GM12878 (cell line): Measurements from ENCODE around the gene DOCK2. TPM values are rescaled to one million over a fixed set of nuclear protein-coding genes. Genes with fewer than 3 reads are reported as not detected.

Experiments
- ATAC-seq: fragments of 200-7000 bp; cut with Tn5 transposase; 3 replicates; pipeline ENCODE4 v1.9.1; 2020; ENCODE audit warnings: mild to moderate bottlenecking, moderate library complexity
- BruUV-seq: library from RNA; stranded (reverse); fragments of 400-500 nt; replicated peaks from 2 replicates; lab custom pipeline; 2021; lab: Mats Ljungman, UMichigan
- CTCF ChIA-PET: fragments of 300-600 bp; sonication (Branson Sonifier 250); formaldehyde crosslinking; extraction: SDS; loops from one replicate; lab custom pipeline; 2021; ENCODE audit warnings: inconsistent platforms; lab: Yijun Ruan, JAX
- POLR2A ChIA-PET: fragments of 350-600 bp; formaldehyde crosslinking; extraction: SDS; loops from one replicate; lab custom pipeline; 2021; ENCODE audit warnings: inconsistent platforms; lab: Charles Lee
- RAD21 ChIA-PET: fragments of 300-600 bp; sonication (Branson Sonifier 250); formaldehyde crosslinking; loops from one replicate; lab custom pipeline; 2023; ENCODE audit warnings: antibody characterized with exemption; ENCODE audit not compliant: unreplicated experiment; lab: Charles Lee
- SMC1A ChIA-PET: fragments of 300-600 bp; sonication (Branson Sonifier 250); formaldehyde crosslinking; loops from one replicate; lab custom pipeline; 2023; ENCODE audit not compliant: unreplicated experiment, uncharacterized antibody; lab: Charles Lee
- DNase-seq: peaks from one replicate; pipeline ENCODE4 v3.0.0-alpha.2; 2011; ENCODE audit warnings: low read depth, low spot score
- FAIRE-seq: peaks from 3 replicates; lab custom pipeline; 2011; peaks lifted over from hg19 to GRCh38; lab: Jason Lieb, UNC
- H2AFZ ChIP-seq: 2 replicates; pipeline ENCODE4 v1.6.0; 2011; ENCODE audit warnings: low read depth, low read length, control low read depth; ENCODE audit not compliant: control insufficient read depth
- H3K27ac ChIP-seq: 2 replicates; pipeline ENCODE4 v1.5.1; 2011; ENCODE audit warnings: control low read depth; ENCODE audit not compliant: control insufficient read depth, insufficient read depth
- H3K27me3 ChIP-seq, 2 experiments: replicated peaks in 1 of 2; 2 replicates each; pipeline versions ENCODE4 v1.6.0 to v1.6.1; 2011; ENCODE audit warnings: low read length in 1 of 2; ENCODE audit not compliant: control insufficient read depth in 2 of 2, insufficient read depth in 2 of 2
- H3K36me3 ChIP-seq, 2 experiments: 2 replicates each; pipeline ENCODE4 v1.5.1; 2011; ENCODE audit warnings: low read length in 1 of 2; ENCODE audit not compliant: control insufficient read depth in 2 of 2, insufficient read depth in 2 of 2
- H3K4me1 ChIP-seq: 2 replicates; pipeline ENCODE4 v1.6.1; 2011; ENCODE audit warnings: mild to moderate bottlenecking, low read length, moderate library complexity, mixed read lengths; ENCODE audit not compliant: control insufficient read depth, insufficient read depth
- H3K4me2 ChIP-seq: 2 replicates; pipeline ENCODE4 v1.6.0; 2011; ENCODE audit warnings: control low read depth; ENCODE audit not compliant: control insufficient read depth, insufficient read depth
- H3K4me3 ChIP-seq: fragments of 200-600 bp; sonication (generic); 2 replicates; pipeline ENCODE4 v1.5.1; 2016
- H3K79me2 ChIP-seq: 2 replicates; pipeline ENCODE4 v1.6.0; 2011; ENCODE audit warnings: low read length; ENCODE audit not compliant: control insufficient read depth, insufficient read depth
- H3K9ac ChIP-seq: 2 replicates; pipeline ENCODE4 v1.8.0; 2011; ENCODE audit warnings: low read length, control low read depth, mixed read lengths; ENCODE audit not compliant: control insufficient read depth, insufficient read depth
- H3K9me3 ChIP-seq: replicated peaks from 3 replicates; pipeline ENCODE4 v1.5.1; 2011; ENCODE audit warnings: mild to moderate bottlenecking, low read length; ENCODE audit not compliant: control insufficient read depth, insufficient read depth
- H4K20me1 ChIP-seq: 2 replicates; pipeline ENCODE4 v1.6.0; 2011; ENCODE audit not compliant: control insufficient read depth, insufficient read depth
- BACH1 ChIP-seq: fragments of 450-650 bp; IDR thresholded peaks from 2 replicates; pipeline ENCODE4 v1.6.1; 2017; ENCODE audit warnings: mild to moderate bottlenecking, borderline replicate concordance
- CHD4 ChIP-seq: fragments of 200-600 bp; sonication (generic); IDR thresholded peaks from 2 replicates; pipeline ENCODE4 v1.6.1; 2016; ENCODE audit warnings: mild to moderate bottlenecking
- CREB1 ChIP-seq: IDR thresholded peaks from 2 replicates; pipeline ENCODE4 v1.6.1; 2012; ENCODE audit warnings: low read depth, mild to moderate bottlenecking, inconsistent platforms
- PAX5 ChIP-seq: IDR thresholded peaks from 2 replicates; pipeline ENCODE4 v1.6.1; 2011; ENCODE audit warnings: low read depth, low read length, borderline replicate concordance
- RAD51 ChIP-seq: fragments of 450-650 bp; IDR thresholded peaks from 2 replicates; pipeline ENCODE4 v1.6.1; 2016; ENCODE audit warnings: moderate library complexity, mild to moderate bottlenecking, inconsistent platforms
- RFX5 ChIP-seq: IDR thresholded peaks from 2 replicates; pipeline ENCODE4 v1.6.1; 2011; ENCODE audit warnings: low read depth, low read length, improper control_type of control experiment
- SMC3 ChIP-seq: IDR thresholded peaks from 2 replicates; pipeline ENCODE4 v1.6.1; 2011; ENCODE audit warnings: low read length, improper control_type of control experiment, borderline replicate concordance
- SREBF2 ChIP-seq: IDR thresholded peaks from 2 replicates; pipeline ENCODE4 v1.6.1; 2012; ENCODE audit warnings: mild to moderate bottlenecking, low read length
- STAT1 ChIP-seq: fragments of 450-650 bp; conservative IDR thresholded peaks from 2 replicates; pipeline ENCODE4 v1.6.1; 2014; ENCODE audit warnings: antibody characterized with exemption, mild to moderate bottlenecking
- TAF1 ChIP-seq: IDR thresholded peaks from 2 replicates; pipeline ENCODE4 v1.6.1; 2011; ENCODE audit warnings: mild to moderate bottlenecking, low read depth, low read length, borderline replicate concordance
- YBX1 ChIP-seq: fragments of 450-650 bp; IDR thresholded peaks from 2 replicates; pipeline ENCODE4 v1.6.1; 2016; ENCODE audit warnings: antibody characterized with exemption
- ZNF24 ChIP-seq: fragments of 450-650 bp; IDR thresholded peaks from 2 replicates; pipeline ENCODE4 v1.6.1; 2017; ENCODE audit warnings: antibody characterized with exemption, mild to moderate bottlenecking
- WGBS: methylation state at CpG from one replicate; pipeline ENCODE4 v1.1.6; 2016; ENCODE audit warnings: low lambda C conversion rate; ENCODE audit not compliant: insufficient replicate concordance, insufficient coverage; ENCODE audit errors: missing lambda C conversion rate; 5-methylcytosine and 5-hydroxymethylcytosine counted together
- in situ Hi-C: fragments of 300-500 bp; cut with MboI; formaldehyde crosslinking; loops from 9 replicates; pipeline ENCODE4 v1.14.3; 2018; ENCODE audit warnings: mixed read lengths
- intact Hi-C: fragments of 100-400 bp; cut with micrococcal nuclease; formaldehyde crosslinking; loops from one replicate; pipeline ENCODE4 v1.14.2; 2022; ENCODE audit not compliant: unreplicated experiment
- polyA plus RNA-seq, 11 experiments: library from polyadenylated mRNA; depleted of rRNA in 4 of 11; unstranded in 6 of 11; stranded (reverse) in 5 of 11; fragments of >200 nt; fragmentation: Nextera tagmentation in 4 of 11; fragmentation: Illumina TruSeq in 1 of 11; extraction: Ambion mirVana in 4 of 11; extraction: Trizol in 1 of 11; gene quantifications; 1 replicate in 1 of 11; 2 replicates in 10 of 11; pipeline versions ENCODE4 v1.2.1 to v1.2.3, GENCODE V29; 2011 to 2016; ENCODE audit warnings: inconsistent platforms in 2 of 11, missing spikeins in 2 of 11, low read depth in 1 of 11
- total RNA-seq, 4 experiments: library from RNA; depleted of rRNA in 3 of 4; stranded (reverse); fragments of >200 nt in 3 of 4; fragmentation: Illumina TruSeq in 1 of 4; extraction: Trizol in 1 of 4; gene quantifications; 2 replicates each; pipeline versions ENCODE4 v1.2.1 to v1.2.3, GENCODE V29; 2013 to 2021
- TF ChIP-seq, protein P1 (sequence below): IDR thresholded peaks from 2 replicates; pipeline ENCODE4 v1.6.1; 2011; ENCODE audit warnings: low read depth, low read length, improper control_type of control experiment, borderline replicate concordance
- TF ChIP-seq, protein P2 (sequence below): fragments of 450-650 bp; IDR thresholded peaks from 2 replicates; pipeline ENCODE4 v1.6.1; 2017; ENCODE audit warnings: mild to moderate bottlenecking
- TF ChIP-seq, protein P3 (sequence below): IDR thresholded peaks from 2 replicates; pipeline ENCODE4 v1.6.1; 2011; ENCODE audit warnings: borderline replicate concordance, low read depth, mild to moderate bottlenecking, moderate library complexity, low read length; ENCODE audit not compliant: insufficient read depth, poor library complexity, severe bottlenecking
- TF ChIP-seq, protein P4 (sequence below): fragments of 450-650 bp; IDR thresholded peaks from 2 replicates; pipeline ENCODE4 v1.6.1; 2018; ENCODE audit warnings: mild to moderate bottlenecking, low read depth, moderate library complexity; ENCODE audit not compliant: partially characterized antibody
- TF ChIP-seq, protein P5 (sequence below): IDR thresholded peaks from 2 replicates; pipeline ENCODE4 v1.6.1; 2011; ENCODE audit warnings: borderline replicate concordance, low read depth, mild to moderate bottlenecking, moderate library complexity, mixed read lengths, low read length; ENCODE audit not compliant: insufficient read depth; ENCODE audit errors: extremely low read length

DOCK2 gene
- total and polyA plus RNA-seq, 10 of the 15 experiments (the other 5 are each of a cell fraction or from before 2014, with no cell fraction given): 34.2 to 192 (median 118) TPM

DNA sequence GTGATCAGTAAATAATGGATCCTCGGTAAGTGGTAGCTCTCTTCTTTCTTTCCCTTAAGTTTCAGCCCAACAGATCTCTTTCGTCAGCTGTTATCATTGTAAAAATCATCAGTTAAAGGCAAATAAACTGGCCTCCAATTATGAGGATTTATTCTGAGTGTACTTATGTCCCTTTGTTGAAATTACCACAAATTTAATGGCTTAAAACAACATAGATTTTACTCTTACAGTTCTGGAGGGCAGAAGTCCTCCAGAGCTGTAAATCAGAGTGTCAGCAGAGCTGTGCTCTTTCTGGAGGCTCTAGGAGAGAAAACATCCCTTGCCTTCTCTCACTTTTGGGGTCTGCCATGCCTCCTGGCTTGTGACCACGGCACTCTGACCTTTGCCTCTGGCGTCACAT is 238.7 kb downstream of the DOCK2 start (continued):
- TF ChIP-seq SMC3 (no peak), SREBF2 (no peak), STAT1 (no peak), ZNF24 (no peak)
- TF ChIP-seq, protein P1, sequence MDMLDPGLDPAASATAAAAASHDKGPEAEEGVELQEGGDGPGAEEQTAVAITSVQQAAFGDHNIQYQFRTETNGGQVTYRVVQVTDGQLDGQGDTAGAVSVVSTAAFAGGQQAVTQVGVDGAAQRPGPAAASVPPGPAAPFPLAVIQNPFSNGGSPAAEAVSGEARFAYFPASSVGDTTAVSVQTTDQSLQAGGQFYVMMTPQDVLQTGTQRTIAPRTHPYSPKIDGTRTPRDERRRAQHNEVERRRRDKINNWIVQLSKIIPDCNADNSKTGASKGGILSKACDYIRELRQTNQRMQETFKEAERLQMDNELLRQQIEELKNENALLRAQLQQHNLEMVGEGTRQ: no peak
- TF ChIP-seq, protein P2, sequence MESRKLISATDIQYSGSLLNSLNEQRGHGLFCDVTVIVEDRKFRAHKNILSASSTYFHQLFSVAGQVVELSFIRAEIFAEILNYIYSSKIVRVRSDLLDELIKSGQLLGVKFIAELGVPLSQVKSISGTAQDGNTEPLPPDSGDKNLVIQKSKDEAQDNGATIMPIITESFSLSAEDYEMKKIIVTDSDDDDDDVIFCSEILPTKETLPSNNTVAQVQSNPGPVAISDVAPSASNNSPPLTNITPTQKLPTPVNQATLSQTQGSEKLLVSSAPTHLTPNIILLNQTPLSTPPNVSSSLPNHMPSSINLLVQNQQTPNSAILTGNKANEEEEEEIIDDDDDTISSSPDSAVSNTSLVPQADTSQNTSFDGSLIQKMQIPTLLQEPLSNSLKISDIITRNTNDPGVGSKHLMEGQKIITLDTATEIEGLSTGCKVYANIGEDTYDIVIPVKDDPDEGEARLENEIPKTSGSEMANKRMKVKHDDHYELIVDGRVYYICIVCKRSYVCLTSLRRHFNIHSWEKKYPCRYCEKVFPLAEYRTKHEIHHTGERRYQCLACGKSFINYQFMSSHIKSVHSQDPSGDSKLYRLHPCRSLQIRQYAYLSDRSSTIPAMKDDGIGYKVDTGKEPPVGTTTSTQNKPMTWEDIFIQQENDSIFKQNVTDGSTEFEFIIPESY: no peak
- TF ChIP-seq, protein P3, sequence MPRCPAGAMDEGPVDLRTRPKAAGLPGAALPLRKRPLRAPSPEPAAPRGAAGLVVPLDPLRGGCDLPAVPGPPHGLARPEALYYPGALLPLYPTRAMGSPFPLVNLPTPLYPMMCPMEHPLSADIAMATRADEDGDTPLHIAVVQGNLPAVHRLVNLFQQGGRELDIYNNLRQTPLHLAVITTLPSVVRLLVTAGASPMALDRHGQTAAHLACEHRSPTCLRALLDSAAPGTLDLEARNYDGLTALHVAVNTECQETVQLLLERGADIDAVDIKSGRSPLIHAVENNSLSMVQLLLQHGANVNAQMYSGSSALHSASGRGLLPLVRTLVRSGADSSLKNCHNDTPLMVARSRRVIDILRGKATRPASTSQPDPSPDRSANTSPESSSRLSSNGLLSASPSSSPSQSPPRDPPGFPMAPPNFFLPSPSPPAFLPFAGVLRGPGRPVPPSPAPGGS: no peak

DNA sequence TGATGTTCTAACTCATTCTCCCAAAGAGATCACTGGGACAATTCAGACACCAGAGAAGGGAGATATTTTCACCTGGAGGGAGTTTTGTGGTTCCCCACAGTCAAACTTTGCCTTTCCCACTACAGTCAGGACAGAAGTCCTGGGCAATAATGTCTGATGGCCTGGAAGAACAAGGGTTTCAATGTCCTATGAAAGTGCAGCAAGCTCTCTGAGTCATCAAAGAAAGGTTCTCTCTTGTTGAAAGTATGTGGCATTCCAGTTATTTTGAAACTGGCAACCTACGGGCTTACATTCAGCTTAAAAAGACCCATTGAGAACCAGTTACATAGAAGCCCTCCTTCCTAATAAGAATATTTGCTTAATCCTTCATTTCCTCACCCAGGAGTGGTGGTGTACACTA is 239.3 kb downstream of the DOCK2 start:
- BruUV-seq: no TSS peak
- Histone ChIP-seq H3K27ac (no peak overlapping the region), H2AFZ (no peak overlapping the region), H3K9me3 (no peaks in the 10 kb centered on the region), H3K4me2 (no peak overlapping the region), H3K4me1 (no peaks in the 10 kb centered on the region), H4K20me1 (no peaks in the 10 kb centered on the region), H3K36me3 (peaks cover 3 to 5% of the 10 kb centered on the region in 2 experiments), H3K79me2 (no peaks in the 10 kb centered on the region; the same call in 1 of the 2 replicates), H3K27me3 (no peaks in the 10 kb centered on the region), H3K9ac (no peak overlapping the region), H3K4me3 (no peak overlapping the region)
- CTCF ChIA-PET: no interaction called here
- FAIRE-seq (no peak), DNase-seq (no peak), ATAC-seq (no peak)
- in situ Hi-C loops (no loop called here), intact Hi-C loops (no loop called here)
- SMC1A ChIA-PET: interaction anchor here (0.5 to 1.7 kb wide), 2 partner anchors 71 to 156 kb away, joined by 3 to 8 read pairs; no protein-coding TSS in a partner anchor
- WGBS: 0% methylated on average over 1 of the region's 1 CpG
- RAD21 ChIA-PET: no interaction called here
- POLR2A ChIA-PET: interaction anchor here (0.7 kb wide), 1 partner anchor 97 kb away, joined by 3 read pairs; no protein-coding TSS in a partner anchor
- TF ChIP-seq CHD4: no peak
- TF ChIP-seq TAF1: no peak
- TF ChIP-seq, protein P4, sequence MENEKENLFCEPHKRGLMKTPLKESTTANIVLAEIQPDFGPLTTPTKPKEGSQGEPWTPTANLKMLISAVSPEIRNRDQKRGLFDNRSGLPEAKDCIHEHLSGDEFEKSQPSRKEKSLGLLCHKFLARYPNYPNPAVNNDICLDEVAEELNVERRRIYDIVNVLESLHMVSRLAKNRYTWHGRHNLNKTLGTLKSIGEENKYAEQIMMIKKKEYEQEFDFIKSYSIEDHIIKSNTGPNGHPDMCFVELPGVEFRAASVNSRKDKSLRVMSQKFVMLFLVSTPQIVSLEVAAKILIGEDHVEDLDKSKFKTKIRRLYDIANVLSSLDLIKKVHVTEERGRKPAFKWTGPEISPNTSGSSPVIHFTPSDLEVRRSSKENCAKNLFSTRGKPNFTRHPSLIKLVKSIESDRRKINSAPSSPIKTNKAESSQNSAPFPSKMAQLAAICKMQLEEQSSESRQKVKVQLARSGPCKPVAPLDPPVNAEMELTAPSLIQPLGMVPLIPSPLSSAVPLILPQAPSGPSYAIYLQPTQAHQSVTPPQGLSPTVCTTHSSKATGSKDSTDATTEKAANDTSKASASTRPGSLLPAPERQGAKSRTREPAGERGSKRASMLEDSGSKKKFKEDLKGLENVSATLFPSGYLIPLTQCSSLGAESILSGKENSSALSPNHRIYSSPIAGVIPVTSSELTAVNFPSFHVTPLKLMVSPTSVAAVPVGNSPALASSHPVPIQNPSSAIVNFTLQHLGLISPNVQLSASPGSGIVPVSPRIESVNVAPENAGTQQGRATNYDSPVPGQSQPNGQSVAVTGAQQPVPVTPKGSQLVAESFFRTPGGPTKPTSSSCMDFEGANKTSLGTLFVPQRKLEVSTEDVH: no peak
- TF ChIP-seq RFX5: no peak
- TF ChIP-seq BACH1: no peak
- TF ChIP-seq CREB1: no peak
- TF ChIP-seq PAX5: no peak
- TF ChIP-seq, protein P5, sequence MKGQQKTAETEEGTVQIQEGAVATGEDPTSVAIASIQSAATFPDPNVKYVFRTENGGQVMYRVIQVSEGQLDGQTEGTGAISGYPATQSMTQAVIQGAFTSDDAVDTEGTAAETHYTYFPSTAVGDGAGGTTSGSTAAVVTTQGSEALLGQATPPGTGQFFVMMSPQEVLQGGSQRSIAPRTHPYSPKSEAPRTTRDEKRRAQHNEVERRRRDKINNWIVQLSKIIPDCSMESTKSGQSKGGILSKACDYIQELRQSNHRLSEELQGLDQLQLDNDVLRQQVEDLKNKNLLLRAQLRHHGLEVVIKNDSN: no peak
- TF ChIP-seq RAD51: no peak
- no peak for TF ChIP-seq YBX1
